ENCODE results near the gene MBD5.

GRCh38 chr2:147998203-147998602 is 22.7 kb upstream of the MBD5 start:
- TF ChIP-seq, protein P1, sequence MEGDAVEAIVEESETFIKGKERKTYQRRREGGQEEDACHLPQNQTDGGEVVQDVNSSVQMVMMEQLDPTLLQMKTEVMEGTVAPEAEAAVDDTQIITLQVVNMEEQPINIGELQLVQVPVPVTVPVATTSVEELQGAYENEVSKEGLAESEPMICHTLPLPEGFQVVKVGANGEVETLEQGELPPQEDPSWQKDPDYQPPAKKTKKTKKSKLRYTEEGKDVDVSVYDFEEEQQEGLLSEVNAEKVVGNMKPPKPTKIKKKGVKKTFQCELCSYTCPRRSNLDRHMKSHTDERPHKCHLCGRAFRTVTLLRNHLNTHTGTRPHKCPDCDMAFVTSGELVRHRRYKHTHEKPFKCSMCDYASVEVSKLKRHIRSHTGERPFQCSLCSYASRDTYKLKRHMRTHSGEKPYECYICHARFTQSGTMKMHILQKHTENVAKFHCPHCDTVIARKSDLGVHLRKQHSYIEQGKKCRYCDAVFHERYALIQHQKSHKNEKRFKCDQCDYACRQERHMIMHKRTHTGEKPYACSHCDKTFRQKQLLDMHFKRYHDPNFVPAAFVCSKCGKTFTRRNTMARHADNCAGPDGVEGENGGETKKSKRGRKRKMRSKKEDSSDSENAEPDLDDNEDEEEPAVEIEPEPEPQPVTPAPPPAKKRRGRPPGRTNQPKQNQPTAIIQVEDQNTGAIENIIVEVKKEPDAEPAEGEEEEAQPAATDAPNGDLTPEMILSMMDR (IDR thresholded peaks at IDR 0.05), result no peak
- TF ChIP-seq POLR2A (IDR thresholded peaks at IDR 0.05) (no peak), EP300 (IDR thresholded peaks at IDR 0.05) (no peak), POLR2AphosphoS5 (IDR thresholded peaks at IDR 0.05) (no peak)

Measured in stomach (tissue), 4 donors.